Astrocyte (in vitro differentiated cells and primary cell): ENCODE measurements around the gene VPS8. TPM values are rescaled to one million over a fixed set of nuclear protein-coding genes. Genes with fewer than 3 reads are reported as not detected.
A peak's percentile ranks its signal among the peaks of the same experiment; 100 is the strongest.

ENCODE experiments used
- DNase-seq: peaks from one replicate; pipeline ENCODE4 v3.0.0-alpha.2; 2010; ENCODE audit warnings: low read depth
- FAIRE-seq: peaks from 2 replicates; lab custom pipeline; 2011; peaks lifted over from hg19 to GRCh38; lab: Jason Lieb, UNC
- H2AFZ ChIP-seq: 2 replicates; pipeline ENCODE4 v1.6.0; 2012; ENCODE audit warnings: low read depth, low read length, inconsistent platforms
- H3K27ac ChIP-seq: 2 replicates; pipeline ENCODE4 v1.5.1; 2011; ENCODE audit warnings: low read depth, low read length, inconsistent platforms
- H3K27me3 ChIP-seq: 2 replicates; pipeline ENCODE4 v1.6.0; 2011; ENCODE audit warnings: low read length, inconsistent platforms; ENCODE audit not compliant: insufficient read depth
- H3K36me3 ChIP-seq: 2 replicates; pipeline ENCODE4 v1.5.1; 2011; ENCODE audit warnings: low read length, inconsistent platforms; ENCODE audit not compliant: insufficient read depth
- H3K4me1 ChIP-seq: 2 replicates; pipeline ENCODE4 v1.5.1; 2011; ENCODE audit warnings: low read length, inconsistent platforms; ENCODE audit not compliant: insufficient read depth
- H3K4me2 ChIP-seq: 2 replicates; pipeline ENCODE4 v1.6.0; 2012; ENCODE audit warnings: low read length, inconsistent platforms
- H3K4me3 ChIP-seq: 2 replicates; pipeline ENCODE4 v1.5.1; 2011; ENCODE audit warnings: low read depth, mild to moderate bottlenecking, low read length, inconsistent platforms; ENCODE audit not compliant: insufficient read depth
- H3K79me2 ChIP-seq: 2 replicates; pipeline ENCODE4 v1.6.0; 2012; ENCODE audit warnings: mild to moderate bottlenecking, low read length, inconsistent platforms; ENCODE audit not compliant: insufficient read depth
- H3K9ac ChIP-seq: 2 replicates; pipeline ENCODE4 v1.6.0; 2012; ENCODE audit warnings: mild to moderate bottlenecking, low read length, inconsistent platforms
- H3K9me3 ChIP-seq: 2 replicates; pipeline ENCODE4 v1.5.1; 2012; ENCODE audit warnings: low read depth, mild to moderate bottlenecking, low read length, inconsistent platforms; ENCODE audit not compliant: insufficient read depth
- H4K20me1 ChIP-seq: 2 replicates; pipeline ENCODE4 v1.6.0; 2012; ENCODE audit warnings: low read length, inconsistent platforms; ENCODE audit not compliant: insufficient read depth
- H3K27ac Mint-ChIP-seq: one replicate; pipeline ENCODE4 v1.8.0; 2021; ENCODE audit warnings: mild to moderate bottlenecking, mixed read lengths; ENCODE audit not compliant: unreplicated experiment
- H3K27me3 Mint-ChIP-seq: one replicate; pipeline ENCODE4 v1.8.0; 2021; ENCODE audit warnings: low read depth, mixed read lengths; ENCODE audit not compliant: unreplicated experiment
- H3K36me3 Mint-ChIP-seq: one replicate; pipeline ENCODE4 v1.8.0; 2021; ENCODE audit warnings: low read depth, mixed read lengths; ENCODE audit not compliant: unreplicated experiment
- H3K4me1 Mint-ChIP-seq: one replicate; pipeline ENCODE4 v1.8.0; 2021; ENCODE audit warnings: low read depth, mixed read lengths; ENCODE audit not compliant: unreplicated experiment
- H3K4me3 Mint-ChIP-seq: one replicate; pipeline ENCODE4 v1.8.0; 2021; ENCODE audit warnings: mild to moderate bottlenecking, moderate library complexity, mixed read lengths; ENCODE audit not compliant: unreplicated experiment
- H3K9me3 Mint-ChIP-seq: one replicate; pipeline ENCODE4 v1.8.0; 2021; ENCODE audit warnings: mild to moderate bottlenecking, mixed read lengths; ENCODE audit not compliant: unreplicated experiment
- CTCF ChIP-seq: IDR thresholded peaks from 2 replicates; pipeline ENCODE4 v1.5.1; 2011; ENCODE audit warnings: low read depth, mild to moderate bottlenecking, inconsistent platforms, low read length, moderate library complexity; ENCODE audit not compliant: insufficient read depth
- EZH2 ChIP-seq: IDR thresholded peaks from 2 replicates; pipeline ENCODE4 v1.6.1; 2012; ENCODE audit warnings: mild to moderate bottlenecking, low read length, inconsistent platforms; ENCODE audit not compliant: insufficient read depth
- total RNA-seq: library from RNA; stranded (reverse); gene quantifications from 2 replicates; pipeline ENCODE4 v1.2.1, GENCODE V29; 2021

VPS8 gene
- total RNA-seq, 1 donor from 2014 or later, result 40.7 TPM

- Histone ChIP-seq H3K9me3 (no peaks in the 10 kb centered on the region), H3K9ac (no peak overlapping the region), H3K79me2 (no peaks in the 10 kb centered on the region), H4K20me1 (no peaks in the 10 kb centered on the region), H3K27me3 (no peaks in the 10 kb centered on the region), H3K4me1 (peaks cover 22% of the 10 kb centered on the region), H3K36me3 (no peaks in the 10 kb centered on the region), H3K4me2 (no peak overlapping the region), H3K4me3 (no peak overlapping the region), H2AFZ (no peak overlapping the region), H3K27ac (no peak overlapping the region)
- no peak overlapping the region for H3K4me3 Mint-ChIP-seq
- no peaks in the 10 kb centered on the region for H3K27me3 Mint-ChIP-seq
- FAIRE-seq, result no peak
- peaks cover 3% of the 10 kb centered on the region for H3K9me3 Mint-ChIP-seq
- H3K4me1 Mint-ChIP-seq, result peaks cover 11% of the 10 kb centered on the region
- DNase-seq, result peak; percentile 23
- H3K36me3 Mint-ChIP-seq, result peaks cover 2% of the 10 kb centered on the region
- TF ChIP-seq CTCF (no peak), EZH2 (no peak)
- no peak overlapping the region for H3K27ac Mint-ChIP-seq
These were observed 23.2 kb upstream of the VPS8 start for GRCh38 chr3:184788751-184789150.

- no peak for FAIRE-seq
- H4K20me1 ChIP-seq, result no peaks in the 10 kb centered on the region
- Mint-ChIP-seq H3K9me3 (peaks cover 3% of the 10 kb centered on the region), H3K4me3 (no peak overlapping the region), H3K27me3 (no peaks in the 10 kb centered on the region), H3K36me3 (peaks cover 2% of the 10 kb centered on the region), H3K4me1 (peaks cover 11% of the 10 kb centered on the region), H3K27ac (no peak overlapping the region)
- H3K4me3 ChIP-seq, result no peak overlapping the region
- H3K9me3 ChIP-seq, result no peaks in the 10 kb centered on the region
- no peak overlapping the region for H3K27ac ChIP-seq
- TF ChIP-seq EZH2 (no peak), CTCF (no peak)
- H3K27me3 ChIP-seq, result no peaks in the 10 kb centered on the region
- no peak overlapping the region for H3K9ac ChIP-seq
- H3K79me2 ChIP-seq, result no peaks in the 10 kb centered on the region
- peaks cover 22% of the 10 kb centered on the region for H3K4me1 ChIP-seq
- no peak overlapping the region for H3K4me2 ChIP-seq
- no peak for DNase-seq
- H3K36me3 ChIP-seq, result no peaks in the 10 kb centered on the region
- no peak overlapping the region for H2AFZ ChIP-seq
These were observed 22.5 kb upstream of the VPS8 start for GRCh38 chr3:184789314-184789998.

GRCh38 chr3:184791171-184791570 lies 20.8 kb upstream of the VPS8 start:
- no peaks in the 10 kb centered on the region for H3K9me3 ChIP-seq
- Mint-ChIP-seq H3K27me3 (no peaks in the 10 kb centered on the region), H3K36me3 (peaks cover 2% of the 10 kb centered on the region), H3K9me3 (peaks cover 2% of the 10 kb centered on the region), H3K4me1 (peaks cover 9% of the 10 kb centered on the region), H3K27ac (no peak overlapping the region), H3K4me3 (no peak overlapping the region)
- no peaks in the 10 kb centered on the region for H4K20me1 ChIP-seq
- no peak overlapping the region for H3K9ac ChIP-seq
- H3K4me1 ChIP-seq, result peaks cover 15% of the 10 kb centered on the region
- no peak overlapping the region for H2AFZ ChIP-seq
- TF ChIP-seq CTCF, result no peak
- TF ChIP-seq EZH2, result no peak
- no peak overlapping the region for H3K4me2 ChIP-seq
- H3K36me3 ChIP-seq, result no peaks in the 10 kb centered on the region
- DNase-seq (no peak), FAIRE-seq (no peak)
- H3K4me3 ChIP-seq, result no peak overlapping the region
- H3K27ac ChIP-seq, result no peak overlapping the region
- no peaks in the 10 kb centered on the region for H3K27me3 ChIP-seq
- H3K79me2 ChIP-seq, result no peaks in the 10 kb centered on the region
